GM12892 (cell line): ENCODE measurements around the gene DDX55.
"Not testable (repeated sequence)": the region's sequence is repeated elsewhere in the genome, so short reads cannot be mapped to it uniquely, and the experiment has no call there.

ENCODE experiments used
- DNase-seq: peaks from one replicate; pipeline ENCODE4 v3.0.0; 2011; ENCODE audit not compliant: insufficient read length
- FAIRE-seq: peaks from 2 replicates; lab custom pipeline; 2011; peaks lifted over from hg19 to GRCh38; lab: Jason Lieb, UNC
- POLR2A ChIP-seq: IDR thresholded peaks from 2 replicates; pipeline ENCODE4 v1.6.1; 2011; ENCODE audit warnings: low read depth, low read length, control low read depth
- POLR2AphosphoS5 ChIP-seq: IDR thresholded peaks from 2 replicates; pipeline ENCODE4 v1.6.1; 2011; ENCODE audit warnings: low read depth, low read length, control low read depth
- TAF1 ChIP-seq: IDR thresholded peaks from 2 replicates; pipeline ENCODE4 v1.6.1; 2011; ENCODE audit warnings: low read depth, mild to moderate bottlenecking, control low read depth, low read length, borderline replicate concordance

DDX55 gene

DNA sequence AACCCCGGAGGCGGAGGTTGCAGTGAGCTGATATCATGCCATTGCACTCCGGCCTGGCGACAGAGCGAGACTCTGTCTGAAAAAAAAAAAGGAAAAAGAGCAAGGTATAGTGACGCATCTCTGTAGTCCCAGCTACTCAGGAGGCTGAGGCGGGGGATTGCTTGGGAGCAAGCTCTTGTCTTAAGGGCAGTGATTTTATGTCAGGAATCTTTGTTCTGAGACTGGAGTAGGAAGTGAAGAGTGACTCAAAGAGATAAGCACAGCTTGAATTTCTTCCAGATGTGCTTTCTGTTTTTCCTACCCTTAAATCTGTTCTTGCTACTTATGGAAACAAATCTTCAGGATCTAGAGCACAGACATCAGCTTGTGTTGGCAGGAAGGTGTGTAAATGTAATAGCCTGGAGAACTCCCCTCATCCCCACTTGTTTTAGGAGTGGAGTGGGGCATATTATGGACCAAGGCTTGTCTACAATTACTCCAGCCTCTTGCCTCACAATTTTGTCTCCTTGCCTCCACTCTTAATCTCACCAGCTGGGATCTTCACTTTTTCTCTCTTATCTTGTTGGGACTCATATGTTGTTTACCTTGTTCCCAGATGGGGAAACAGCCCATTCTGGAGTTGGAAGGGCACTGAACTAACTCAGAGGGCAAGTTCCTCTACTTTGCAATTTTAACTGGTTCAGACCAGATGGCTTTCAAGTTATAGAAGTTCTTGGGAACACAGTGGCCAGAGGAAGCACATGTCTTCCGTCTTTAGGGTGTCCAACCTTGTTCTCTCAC lies 10.0 kb upstream of the DDX55 start:
- DNase-seq (no peak), FAIRE-seq (no peak)
- TF ChIP-seq POLR2AphosphoS5 = no peak
- no peak for TF ChIP-seq POLR2A
- no peak for TF ChIP-seq TAF1

DNA sequence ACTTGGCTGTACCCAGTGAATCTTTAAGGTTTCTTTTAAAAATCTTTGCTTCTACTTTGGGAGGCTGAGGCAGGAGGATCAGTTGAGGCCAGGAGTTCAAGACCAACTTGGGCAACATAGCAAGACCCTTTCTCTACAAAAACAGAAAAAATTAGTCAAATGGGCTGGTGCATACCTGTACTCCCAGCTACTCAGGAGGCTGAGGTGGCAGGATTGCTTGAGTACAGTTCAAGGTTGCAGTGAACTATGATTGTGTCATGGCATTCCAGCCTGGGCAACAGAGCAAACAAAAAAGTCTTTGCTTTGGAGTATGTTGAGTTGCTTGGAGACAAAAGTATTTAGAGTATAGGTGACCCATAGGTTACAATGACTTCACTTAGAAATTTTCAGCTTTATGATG lies 6.2 kb upstream of the DDX55 start:
- FAIRE-seq = no peak
- TF ChIP-seq POLR2A (no peak), TAF1 (no peak), POLR2AphosphoS5 (no peak)
- no peak for DNase-seq

- no peak for FAIRE-seq
- no peak for TF ChIP-seq POLR2A
- no peak for TF ChIP-seq POLR2AphosphoS5
- no peak for TF ChIP-seq TAF1
- no peak for DNase-seq
These were observed 4.8 kb upstream of the DDX55 start for GRCh38 chr12:123597100-123597499.

- DNase-seq (no peak), FAIRE-seq (no peak)
- TF ChIP-seq POLR2A = no peak
- TF ChIP-seq TAF1 = no peak
- TF ChIP-seq POLR2AphosphoS5 = no peak
These were observed 3.4 kb upstream of the DDX55 start for GRCh38 chr12:123598522-123598921.

- FAIRE-seq = no peak
- TF ChIP-seq POLR2AphosphoS5 = no peak
- TF ChIP-seq TAF1 = no peak
- TF ChIP-seq POLR2A = no peak
- DNase-seq = no peak
These were observed 2.6 kb upstream of the DDX55 start for GRCh38 chr12:123599310-123599709.

DNA sequence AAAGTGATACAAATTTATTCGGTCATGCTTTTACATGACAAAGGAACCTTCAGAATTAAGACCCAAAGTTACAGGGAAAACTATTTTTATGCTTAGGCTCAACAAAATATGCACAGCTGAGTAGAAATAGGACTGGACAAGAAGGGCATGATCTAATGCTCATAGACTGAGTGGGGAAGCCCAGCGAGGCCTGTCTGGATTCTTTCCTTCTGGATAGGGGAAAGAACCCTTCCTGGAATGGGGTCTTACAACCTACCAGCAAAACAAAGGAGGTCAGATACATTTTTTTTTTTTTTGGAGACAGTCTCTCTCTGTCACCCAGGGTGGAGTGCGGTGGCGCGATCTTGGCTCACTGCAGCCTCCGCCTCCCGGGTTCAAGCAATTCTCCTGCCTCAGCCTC lies 2.2 kb upstream of the DDX55 start:
- no peak for FAIRE-seq

DNA sequence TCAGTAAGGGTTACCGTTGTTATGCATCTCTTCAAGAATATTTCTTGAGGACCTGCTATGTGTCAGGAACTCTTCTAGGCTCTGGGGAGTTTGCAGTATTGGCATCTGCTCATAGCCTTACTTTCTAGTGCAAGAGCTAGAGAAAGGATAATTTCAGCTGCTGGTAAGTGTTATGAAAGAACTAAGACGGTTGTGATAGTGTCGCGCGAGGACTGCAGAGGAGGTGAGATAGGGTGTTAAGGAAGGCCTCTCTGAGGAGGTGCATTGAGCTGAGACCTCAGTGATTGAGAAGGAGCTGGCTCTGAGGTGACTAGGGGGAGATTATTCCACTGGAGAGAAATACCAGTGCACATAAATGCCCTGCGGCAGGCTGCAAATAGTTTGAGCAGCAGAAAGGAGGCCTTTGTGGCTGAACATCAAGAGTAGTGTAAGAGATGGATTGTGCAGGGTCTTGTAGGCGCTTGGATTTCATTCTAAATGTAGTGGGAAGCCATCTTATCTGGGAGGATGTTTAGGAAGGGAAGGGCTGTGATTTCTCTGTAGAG lies 824 bp downstream of the DDX55 start:
- TF ChIP-seq POLR2AphosphoS5 (no peak), TAF1 (no peak), POLR2A (no peak)
- FAIRE-seq (no peak), DNase-seq (no peak)

More for the DNA sequence above, 2.2 kb upstream of the DDX55 start:
- DNase-seq = no peak
- TF ChIP-seq POLR2AphosphoS5 = no peak
- TF ChIP-seq TAF1 = no peak
- no peak for TF ChIP-seq POLR2A

DNA sequence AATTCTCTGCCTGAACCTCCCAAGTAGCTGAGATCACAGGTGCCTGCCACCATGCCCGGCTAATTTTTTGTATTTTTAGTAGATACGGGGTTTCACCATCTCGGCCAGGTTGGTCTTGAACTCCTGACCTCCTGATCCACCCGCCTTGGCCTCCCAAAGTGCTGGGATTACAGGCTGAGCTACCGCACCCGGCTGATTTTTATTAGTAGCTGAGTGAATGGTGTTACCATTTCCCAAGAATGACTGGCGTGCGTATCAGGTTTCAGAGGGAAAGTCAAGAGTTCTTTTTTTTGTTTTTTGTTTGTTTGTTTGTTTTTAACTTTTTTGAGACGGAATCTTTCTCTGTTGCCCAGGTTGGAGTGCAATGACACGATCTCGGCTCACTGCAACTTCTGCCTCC lies 1.6 kb downstream of the DDX55 start:
- DNase-seq, FAIRE-seq: not testable (repeated sequence)

- no peak for TF ChIP-seq POLR2A
- no peak for TF ChIP-seq POLR2AphosphoS5
- TF ChIP-seq TAF1 = no peak
- no peak for FAIRE-seq
- DNase-seq = no peak
These were observed 5.9 kb downstream of the DDX55 start for GRCh38 chr12:123607756-123608155.

- no peak for DNase-seq
- FAIRE-seq = no peak
These were observed 6.3 kb downstream of the DDX55 start for GRCh38 chr12:123608182-123608581.

DNA sequence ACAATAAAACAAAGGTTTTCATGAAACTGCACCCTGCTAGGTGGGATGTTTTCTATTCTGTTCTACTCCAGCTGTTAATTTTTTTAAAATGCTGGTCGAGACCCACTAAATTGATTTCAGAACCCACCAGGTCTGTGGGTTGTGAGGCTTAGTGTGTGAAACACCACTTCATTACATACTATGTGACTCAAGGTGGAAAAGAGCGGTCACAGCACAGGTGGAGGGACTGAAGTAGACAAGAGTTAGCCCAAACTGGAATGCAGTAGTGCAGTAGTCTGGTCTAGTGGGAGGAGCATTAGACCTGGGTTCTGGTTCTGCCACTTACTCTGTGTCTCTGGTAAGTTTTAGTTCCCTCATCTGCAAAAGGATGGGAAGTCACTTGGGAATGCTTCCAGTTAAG lies 12.2 kb downstream of the DDX55 start:
- DNase-seq (no peak), FAIRE-seq (no peak)
- TF ChIP-seq POLR2AphosphoS5 = no peak

More at GRCh38 chr12:123608182-123608581, 6.3 kb downstream of the DDX55 start:
- no peak for TF ChIP-seq POLR2AphosphoS5
- no peak for TF ChIP-seq TAF1
- TF ChIP-seq POLR2A = no peak

DNA sequence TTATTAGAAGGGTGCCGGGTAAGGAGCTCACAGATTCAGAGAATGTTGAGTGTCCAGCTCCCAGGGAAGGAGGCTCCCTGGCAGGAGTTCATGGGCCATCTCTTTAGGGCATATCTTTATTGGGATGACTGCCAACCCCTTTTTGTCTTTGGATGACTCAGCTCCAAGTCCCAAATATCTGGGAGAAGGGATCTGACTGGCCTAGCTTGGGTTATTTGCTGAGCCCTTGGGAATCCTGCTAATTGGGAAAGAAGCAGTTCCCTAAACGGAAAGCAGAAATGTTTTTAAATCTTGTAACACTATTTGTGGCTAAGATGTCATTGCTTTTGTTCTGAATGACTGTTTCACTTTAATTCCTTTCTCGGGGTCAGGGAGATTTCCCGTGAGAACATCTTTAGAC lies 12.6 kb downstream of the DDX55 start:
- DNase-seq (no peak), FAIRE-seq (no peak)
- no peak for TF ChIP-seq TAF1
- TF ChIP-seq POLR2AphosphoS5 = no peak
- TF ChIP-seq POLR2A = no peak
